Vagina (tissue), 2 donors: ENCODE measurements around the gene PHF5A.
"Not testable (repeated sequence)": the region's sequence is repeated elsewhere in the genome, so short reads cannot be mapped to it uniquely, and the experiment has no call there.

Experiments
- CTCF ChIP-seq, 3 experiments: fragments of 450-650 bp in 2 of 3; fragments of 200-600 bp in 1 of 3; sonication (generic) in 1 of 3; IDR thresholded peaks; one replicate each; pipeline ENCODE4 v1.5.1; 2017 to 2019; ENCODE audit warnings: antibody characterized with exemption in 3 of 3, mild to moderate bottlenecking in 2 of 3, moderate library complexity in 2 of 3
- POLR2A ChIP-seq, 2 donors: fragments of 450-650 bp; IDR thresholded peaks; one replicate each; pipeline ENCODE4 v1.6.1; 2017; ENCODE audit warnings: antibody characterized with exemption in 2 of 2, mild to moderate bottlenecking in 2 of 2, moderate library complexity in 2 of 2

- TF ChIP-seq CTCF, POLR2A (IDR thresholded peaks at IDR 0.05): not testable (repeated sequence)
These were observed 28.0 kb downstream of the PHF5A start for GRCh38 chr22:41440511-41440910.
